Middle frontal gyrus (tissue), 1 donor: ENCODE data around the gene GARNL3.

Experiments
- DNase-seq: peaks from one replicate; pipeline ENCODE4 v3.0.0-alpha.2; 2015; ENCODE audit warnings: low spot score; ENCODE audit errors: extremely low spot score

The GARNL3 gene

DNA sequence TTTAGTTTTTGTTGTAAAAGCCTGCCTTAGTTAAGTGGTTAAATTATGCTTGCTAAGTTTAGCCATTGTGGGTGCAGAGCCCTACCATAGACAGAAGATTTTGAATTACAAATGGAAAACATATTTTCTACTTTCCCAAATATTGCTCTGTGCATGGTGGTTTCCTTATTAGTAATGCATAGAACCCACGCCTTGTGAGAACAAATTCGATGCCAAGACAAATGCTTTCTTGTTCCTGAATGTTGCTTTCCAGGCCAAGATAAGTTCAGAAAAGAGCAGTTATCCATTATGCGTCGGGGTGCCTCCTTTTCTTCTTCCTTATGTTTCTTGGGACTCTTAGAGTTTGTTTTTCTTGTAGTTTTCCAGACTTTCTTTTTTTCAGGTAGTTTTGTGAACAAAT lies 31.0 kb upstream of the GARNL3 start:
- DNase-seq = no peak

DNA sequence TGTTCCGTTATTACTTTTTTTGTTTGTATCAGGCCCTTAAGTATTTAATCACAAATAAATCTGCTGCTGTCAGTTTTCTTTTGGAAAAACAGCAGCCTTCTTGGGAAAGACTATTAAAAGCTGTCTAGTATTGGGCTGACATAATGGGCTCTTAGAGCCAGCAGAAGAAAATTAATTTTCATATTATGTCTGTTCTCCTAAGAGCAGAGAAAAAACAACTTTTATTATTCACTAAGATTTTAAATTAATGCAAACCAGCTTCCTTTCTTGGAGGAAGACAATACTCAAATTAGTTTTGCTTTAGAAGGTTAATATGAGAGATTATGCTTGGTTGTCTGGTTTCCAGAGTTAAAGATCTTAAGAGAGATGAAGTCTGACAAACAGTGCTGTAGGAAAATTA lies 30.6 kb upstream of the GARNL3 start:
- DNase-seq = no peak

DNA sequence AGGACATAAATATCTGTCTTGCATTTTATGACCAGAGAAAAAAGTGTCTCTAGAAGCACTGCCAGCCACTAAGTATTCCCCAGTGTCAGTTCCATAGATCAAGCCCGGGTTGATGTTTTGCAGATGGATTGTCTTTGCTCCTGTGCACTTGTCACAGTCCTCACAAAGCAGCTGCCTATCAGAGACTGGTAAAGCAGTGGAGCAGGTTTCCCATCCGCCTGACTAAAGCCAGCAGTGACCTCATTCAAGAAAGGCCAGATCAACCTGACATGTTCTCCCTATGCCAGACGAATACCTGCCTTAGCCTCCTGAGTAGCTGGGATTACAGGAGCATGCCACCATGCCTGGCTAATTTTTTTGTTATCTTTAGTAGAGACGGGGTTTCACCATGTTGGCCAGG lies 26.8 kb upstream of the GARNL3 start:
- DNase-seq = no peak

DNA sequence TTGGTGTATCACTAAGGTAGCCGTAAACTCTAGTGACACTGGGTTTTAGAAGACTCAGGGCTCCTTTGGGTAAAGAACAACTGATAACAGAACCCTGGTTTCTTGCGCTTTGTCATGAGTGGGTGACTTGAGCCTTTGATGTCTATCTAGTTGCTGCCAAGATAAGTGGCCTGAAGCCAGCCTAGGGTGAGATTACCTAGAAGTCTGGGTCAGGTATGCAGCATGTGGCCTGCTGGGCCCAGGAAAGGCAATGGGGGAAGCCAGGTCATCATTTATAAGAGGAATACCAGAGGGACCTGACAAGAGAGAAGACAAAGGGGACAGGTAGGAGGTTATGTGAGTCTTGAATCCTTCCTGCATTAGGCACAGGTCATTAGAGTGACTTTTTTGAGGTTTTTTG lies 23.2 kb upstream of the GARNL3 start:
- peak; percentile 1 for DNase-seq

DNA sequence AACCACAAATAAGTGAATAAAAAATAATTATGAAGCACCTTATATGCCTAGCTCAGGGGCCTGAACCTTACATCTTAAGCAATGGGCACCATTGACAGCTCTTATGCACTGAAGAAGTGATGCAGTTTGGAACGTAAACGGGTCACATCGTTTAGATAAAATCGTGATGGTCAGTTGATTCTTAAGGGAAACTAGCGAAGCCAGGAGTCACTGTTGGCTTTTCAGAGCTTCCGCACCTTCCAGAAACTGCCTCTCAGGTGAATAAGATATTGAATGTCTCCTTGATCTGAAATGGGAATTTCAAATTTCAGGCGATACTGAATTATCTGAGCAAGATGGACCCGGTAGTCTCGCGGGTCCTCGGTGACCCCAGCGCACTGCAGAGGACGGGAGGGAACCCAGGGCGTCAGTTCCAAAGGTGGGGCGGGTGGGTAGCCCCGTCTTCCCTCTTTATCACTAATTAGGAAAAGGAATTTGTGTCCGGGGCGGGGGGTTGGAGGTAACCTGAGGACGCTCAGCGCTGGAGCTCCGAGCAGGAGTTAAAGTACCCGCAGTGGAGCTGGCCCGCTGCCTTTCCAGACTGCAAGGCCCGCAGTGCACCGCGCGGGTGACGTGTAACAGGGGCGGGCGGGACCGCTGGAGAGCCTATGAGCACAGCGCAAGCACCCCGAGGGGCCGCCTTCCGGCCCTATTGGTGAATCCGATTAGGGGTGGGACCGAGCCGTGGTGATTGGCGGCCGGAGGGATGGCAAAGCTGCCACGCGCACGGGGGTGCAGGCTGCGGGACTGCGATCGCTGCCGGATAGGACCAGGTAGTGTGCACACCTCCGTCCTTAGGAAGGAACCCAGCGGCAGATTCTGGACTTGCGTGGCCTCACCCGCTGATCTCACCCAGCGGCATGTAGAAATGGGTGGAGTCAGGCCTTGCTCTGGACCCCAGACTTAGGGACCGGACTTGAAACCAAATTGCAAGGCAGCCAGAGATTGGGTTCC lies 19.7 kb upstream of the GARNL3 start:
- peak; percentile 96 for DNase-seq

DNA sequence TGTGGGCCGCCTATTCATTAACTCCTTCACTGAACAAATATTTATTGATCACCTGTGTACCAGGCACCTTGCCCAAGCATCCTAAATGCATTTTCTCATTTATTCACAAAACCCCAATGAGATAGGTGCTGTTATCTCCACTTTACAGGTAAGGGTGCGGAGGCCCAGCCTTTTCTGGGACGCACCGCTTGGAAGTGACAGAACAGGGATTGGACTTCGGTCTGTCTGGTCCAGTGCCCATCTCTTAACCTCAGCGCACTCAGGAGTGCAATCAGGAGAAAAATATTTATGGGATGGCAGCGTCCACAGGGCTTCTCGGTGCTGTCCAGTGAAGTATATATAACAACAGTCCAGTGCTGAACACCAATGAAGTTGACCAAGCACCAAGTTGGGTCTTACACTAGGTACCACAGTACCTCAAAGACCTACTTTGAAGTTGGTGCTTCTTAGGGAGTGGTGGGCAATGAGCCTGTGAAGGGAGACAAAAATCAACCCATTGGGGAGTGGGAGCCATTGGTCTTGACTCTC lies 18.9 kb upstream of the GARNL3 start:
- DNase-seq = no peak

DNA sequence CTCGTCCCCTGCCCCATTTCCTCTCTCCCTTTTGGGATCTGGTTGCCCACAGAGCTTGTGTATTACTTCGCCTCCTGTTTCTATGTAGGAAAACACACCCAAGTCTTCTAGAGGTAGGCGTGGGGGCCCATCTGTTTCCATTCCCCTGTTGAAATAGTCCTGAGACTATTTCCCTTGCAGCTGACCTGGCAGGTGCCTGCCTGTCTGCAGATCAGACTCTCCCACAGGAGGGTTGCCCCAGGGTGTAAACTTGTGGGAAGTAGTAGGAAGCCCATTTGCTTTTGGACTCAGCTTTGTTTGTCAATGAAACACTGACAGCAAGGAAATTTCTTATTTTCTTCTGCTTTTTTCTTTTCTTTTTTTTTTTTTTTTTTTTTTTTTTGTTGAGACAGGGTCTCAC lies 16.3 kb upstream of the GARNL3 start:
- DNase-seq = no peak

DNA sequence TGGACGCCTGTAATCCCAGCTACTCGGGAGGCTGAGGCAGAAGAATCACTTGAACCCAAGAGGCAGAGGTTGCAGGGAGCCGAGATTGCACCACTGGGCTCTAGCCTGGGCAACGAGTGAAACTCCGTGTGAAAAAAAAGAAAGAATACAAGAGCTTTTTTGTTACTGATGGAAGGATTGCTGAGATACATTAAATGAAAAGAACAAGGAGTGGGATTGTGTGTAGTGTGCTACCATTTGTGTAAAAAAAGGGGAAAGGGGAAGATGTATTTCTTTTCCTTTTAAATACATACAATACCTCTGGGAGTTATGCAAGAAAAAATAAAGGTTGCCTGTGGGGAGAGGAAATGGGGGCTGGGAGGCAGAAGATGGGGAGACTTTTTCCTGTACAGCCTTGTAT lies 14.7 kb upstream of the GARNL3 start:
- no peak for DNase-seq

DNA sequence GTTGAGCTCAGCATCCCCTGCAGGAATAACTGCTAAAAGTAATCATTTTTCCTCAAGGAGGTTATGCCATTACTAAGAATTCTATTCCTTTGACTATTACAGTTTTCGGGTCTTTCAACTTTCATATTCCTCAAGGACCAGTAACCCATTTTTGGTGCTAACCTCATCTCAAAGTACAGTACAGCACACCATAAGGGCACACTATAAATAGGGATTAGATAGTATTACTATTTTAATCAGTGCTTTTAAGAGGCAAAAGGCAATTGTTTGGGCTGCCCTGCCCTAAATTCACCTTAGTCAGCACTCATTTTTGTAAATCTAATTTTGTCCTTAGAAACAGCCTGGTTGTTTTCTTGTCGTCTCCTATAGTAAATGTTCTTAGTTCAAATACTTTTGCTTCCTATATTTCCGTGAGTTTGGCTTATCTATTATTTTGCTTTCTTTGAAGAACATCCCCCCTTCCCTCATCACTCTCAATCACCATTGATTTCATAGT lies 13.6 kb upstream of the GARNL3 start:
- DNase-seq = no peak

DNA sequence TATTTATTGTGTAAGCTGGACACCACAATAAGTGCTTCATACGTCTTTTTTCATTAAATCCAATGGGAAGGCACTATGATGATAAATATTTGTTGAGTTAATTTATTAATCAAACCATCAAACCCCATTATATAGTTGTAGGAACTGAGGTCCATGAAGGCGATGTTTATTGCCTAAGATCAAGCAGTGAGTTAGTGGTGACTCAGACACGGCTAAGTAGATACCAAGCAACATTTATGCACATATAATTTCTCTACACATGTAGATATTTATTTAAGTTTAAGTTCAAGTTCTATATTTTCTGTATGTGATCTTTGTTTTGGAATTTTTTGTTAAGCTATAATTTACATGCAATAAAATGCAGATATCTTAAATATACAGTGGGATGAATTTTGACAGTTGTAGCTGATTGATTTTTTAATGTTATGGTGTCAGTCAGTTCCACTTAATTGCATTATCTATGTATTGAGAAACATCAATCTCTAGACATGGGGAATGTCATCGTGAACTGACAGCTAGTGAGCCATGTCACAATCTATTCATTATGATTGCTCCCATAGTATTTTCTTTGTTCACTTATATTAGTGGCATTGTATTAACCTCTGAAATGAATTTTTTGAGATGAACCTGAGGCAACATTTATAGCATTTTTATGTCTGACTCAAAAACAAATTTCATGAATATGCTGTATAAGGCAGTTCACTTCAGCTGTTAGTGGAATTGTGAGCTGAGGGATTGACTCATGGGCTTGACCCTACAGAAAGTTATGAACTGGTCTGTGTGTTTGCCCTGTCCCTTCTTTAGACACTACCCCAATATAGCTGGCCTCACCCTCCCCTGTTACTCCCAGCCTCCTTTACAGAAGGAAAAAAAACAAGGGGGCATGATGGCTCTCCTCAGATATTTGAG lies 11.9 kb upstream of the GARNL3 start:
- DNase-seq = no peak

DNA sequence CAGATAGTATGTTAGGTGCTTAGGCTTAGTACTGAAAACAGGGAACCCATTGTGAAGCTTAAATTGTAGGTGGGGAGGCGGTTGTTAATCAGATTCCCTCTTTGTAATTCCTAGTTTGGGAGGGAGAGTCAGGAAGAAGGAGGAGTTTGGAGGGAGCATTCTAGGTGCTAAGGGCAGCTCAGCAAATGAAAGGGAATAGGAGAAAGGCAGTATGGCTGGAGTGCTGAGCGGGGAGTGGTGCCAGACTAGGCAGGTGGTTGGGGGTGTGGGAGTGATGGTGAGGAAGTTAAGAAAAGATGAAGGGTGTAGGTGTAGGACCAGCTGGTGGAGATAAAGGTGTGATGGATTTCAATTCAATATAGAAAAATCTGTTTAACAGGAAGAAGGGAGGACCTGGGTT lies 11.1 kb upstream of the GARNL3 start:
- DNase-seq = no peak

DNA sequence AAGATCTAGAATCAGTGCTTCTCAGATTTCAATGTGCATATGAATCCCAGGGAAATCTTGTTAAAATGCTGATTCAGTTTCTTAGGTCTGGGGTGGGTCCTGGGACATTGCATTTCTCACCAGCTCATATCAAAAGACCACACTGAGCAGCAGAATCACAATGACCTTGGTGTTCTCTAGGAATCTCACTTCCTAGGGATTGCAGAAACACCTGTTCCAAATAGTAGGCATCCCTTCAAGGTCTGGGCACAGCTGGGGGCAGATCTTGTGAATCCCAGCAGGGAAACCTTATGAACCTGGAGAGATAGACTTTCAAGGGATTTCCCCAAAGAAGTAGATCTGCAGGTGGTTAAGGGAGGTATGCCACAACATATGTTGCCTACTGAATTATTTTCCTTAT lies 8.9 kb upstream of the GARNL3 start:
- no peak for DNase-seq

DNA sequence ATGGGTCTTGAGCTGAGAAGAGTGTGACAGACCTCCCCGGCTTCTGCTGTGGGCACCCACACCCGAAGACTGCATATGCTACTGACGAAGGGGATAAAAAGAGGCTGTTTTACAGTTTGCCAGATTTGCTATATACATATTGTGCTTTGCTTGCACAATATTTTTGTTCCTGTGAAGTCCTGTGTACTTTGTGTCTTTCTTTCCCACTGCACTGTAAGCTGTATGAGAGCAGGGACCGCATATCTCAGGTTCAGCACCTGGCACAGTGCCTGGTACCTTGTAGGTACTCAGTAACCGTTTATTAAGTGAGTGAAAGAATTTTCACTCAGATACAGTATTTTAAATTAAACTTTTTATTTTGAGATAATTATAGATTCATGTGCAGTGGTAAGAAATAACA lies 8.2 kb upstream of the GARNL3 start:
- DNase-seq = no peak

DNA sequence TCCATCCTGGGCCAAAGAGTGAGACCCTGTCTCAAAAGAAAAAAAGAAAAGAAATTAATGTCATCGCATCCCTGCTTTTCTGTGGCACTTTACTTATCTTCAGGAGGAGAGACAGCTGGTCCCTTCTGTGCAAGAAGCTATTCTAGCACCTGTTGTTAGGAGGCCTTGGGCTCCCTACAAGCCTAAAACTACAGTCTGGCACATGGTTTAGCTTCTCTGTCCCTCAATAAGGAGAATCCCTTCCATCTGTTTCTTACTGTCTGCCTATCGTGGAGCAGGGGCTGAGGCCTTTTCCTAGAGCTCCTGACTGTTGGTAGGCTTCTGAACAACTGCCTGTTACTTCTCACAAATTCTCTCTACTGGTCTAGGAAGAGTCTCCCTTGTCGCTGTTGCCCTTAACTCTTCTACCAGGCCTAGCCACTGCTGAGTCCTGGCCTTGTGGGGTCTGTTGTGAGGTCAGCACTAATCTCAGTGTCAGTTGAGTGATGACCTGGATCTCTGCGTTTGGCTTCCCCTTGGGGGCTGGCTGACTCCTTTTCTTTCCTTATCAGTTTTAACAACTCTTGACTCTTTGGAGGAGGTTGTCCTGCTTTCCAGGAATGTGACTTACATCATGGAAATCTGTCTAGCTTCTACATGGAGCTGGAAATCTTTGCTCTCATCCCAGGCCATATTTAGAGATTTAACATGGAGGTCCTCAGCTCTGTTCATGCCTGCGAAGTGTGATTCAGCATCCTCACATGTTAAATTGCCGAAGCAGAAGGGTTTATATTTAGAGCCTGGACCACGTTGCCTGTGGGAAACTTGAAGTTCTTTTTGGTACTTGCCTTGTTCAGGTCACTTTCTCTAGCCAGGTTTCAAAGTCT lies 5.7 kb upstream of the GARNL3 start:
- no peak for DNase-seq

DNA sequence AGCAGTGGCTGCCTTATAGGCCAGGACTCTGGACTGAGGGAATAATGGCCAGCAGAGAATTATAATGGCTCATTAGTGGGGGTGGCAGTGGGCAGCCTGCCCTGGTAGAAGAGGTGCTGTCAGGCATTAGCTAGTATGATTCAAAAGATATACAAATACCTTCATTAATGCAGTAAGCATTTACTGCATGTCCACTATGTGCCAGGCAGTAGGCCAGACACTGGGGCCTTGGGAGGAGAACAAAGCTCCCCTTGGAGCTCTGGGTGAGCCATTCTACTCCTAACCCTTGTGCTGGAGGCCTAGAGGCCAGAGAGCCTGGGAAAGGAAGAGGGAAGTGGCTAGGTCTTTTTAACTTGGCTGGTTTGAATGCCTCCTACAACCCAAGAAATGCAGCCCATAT lies 2.0 kb upstream of the GARNL3 start:
- no peak for DNase-seq

DNA sequence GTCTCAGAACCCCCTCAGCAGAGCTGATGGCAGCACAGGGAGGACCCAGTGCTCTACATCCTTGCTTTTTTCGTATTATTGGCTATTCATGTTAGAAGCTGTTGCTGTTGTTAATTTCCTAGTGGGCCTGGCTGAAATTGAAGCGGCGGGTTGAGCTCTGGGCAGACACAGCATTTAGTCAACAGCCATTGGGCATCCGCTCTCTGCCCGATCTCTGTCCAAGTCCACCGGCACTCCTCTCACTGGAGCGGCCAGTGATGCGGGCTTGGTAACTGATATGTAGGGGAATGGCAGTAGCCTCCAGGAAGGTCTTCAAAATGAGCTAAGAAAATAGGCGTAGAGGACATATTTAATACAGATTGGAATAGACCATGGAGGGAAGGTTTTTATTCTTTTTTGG lies 1.3 kb upstream of the GARNL3 start:
- no peak for DNase-seq

DNA sequence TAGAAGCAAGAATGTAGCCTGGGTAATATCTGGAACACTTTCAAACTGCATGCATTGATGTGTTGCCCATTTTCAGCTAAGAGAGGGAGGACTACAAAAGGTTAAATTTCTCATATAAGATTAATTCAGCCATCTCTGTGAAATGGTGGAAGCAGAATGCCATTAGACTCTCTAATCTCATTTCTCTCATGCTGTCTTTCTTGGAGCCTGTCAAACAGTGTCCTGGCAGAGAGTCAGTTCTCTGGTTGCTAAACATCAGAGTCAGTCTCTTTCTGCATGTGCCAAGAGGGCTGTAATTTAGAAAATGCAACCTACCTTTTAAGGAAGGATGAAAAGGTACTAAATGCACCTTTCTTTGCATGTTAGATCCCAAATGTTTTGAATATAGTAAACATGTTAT lies 910 bp upstream of the GARNL3 start:
- DNase-seq = no peak

DNA sequence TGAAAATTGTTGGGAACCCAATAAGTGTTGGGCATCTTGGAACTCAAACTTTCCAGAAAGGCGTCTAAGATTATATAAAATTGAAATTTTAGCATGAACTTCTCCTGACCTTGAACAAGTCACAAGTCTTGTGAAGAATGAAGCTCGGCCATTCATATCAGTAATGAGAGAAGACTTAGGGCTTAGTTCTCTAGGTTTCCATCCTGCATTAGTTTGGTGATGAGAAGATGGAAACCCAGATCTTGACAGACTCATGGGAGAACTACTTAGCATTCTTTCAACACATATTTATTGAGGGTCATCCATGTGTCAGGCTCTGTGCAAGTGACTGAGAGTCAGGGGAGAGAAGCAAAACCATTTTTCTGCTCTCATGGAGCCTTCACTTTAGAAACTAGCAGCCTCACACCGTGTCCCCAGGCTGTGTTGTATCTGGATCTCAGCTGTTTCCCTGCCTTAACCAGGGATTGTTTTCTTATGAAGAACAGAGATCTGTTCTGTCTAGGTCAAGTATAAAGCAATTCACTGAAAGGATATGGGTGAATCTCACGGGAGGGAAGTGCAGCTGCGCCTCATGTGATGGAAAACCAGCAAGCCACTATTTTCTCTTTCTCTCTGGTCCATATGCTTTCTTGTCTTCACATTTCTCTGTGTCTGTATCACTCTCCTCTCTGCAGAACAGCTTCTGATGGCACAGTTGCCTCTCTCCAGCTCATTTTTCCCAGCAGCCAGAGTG lies 3.4 kb downstream of the GARNL3 start:
- DNase-seq = no peak

DNA sequence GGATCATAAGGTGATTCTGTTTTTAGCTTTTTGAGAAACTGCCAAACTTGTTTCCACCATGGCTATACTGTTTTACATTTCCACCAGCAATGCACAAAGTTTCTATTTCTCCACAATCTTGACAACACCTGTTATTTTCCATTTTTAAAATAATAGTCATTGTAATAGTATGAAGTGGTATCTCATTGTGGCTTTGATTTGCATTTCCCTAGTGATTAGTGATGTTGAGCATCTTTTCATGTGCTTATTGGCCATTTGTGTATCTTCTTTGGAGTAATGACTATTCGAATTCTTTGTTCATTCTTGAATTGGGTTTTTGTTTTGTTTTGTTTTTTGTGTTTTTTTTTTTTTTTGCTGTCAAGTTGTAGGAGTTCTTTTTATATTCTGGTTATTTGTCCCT lies 4.9 kb downstream of the GARNL3 start:
- no peak for DNase-seq

DNA sequence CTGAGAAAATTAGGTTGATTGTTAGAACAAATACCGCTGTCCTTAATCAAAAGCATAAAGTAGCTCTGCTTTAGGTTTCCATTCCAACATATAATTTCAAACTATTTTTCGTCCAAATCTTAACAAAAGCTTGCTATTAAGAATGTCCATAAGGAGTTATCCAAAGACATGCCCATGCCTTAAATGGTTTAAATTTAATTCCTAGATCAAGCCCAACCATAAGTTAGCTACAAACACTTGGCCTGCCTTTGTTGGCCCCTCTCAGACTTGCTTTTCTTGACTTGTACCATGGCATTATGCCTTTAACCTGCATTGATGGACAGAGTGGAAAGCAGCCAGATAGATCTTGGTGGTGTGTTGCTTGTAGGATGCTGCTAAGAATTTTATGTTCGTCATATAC lies 8.8 kb downstream of the GARNL3 start:
- no peak for DNase-seq
